NCI-H2196 treated with DMSO at 0.1 percent for 48 hours (cell line): Measurements from ENCODE around the gene CCDC107.

Experiments used
- DNase-seq: peaks from one replicate; lab custom pipeline; 2025; ENCODE audit not compliant: unreplicated experiment; lab: John Stamatoyannopoulos, UW

The CCDC107 gene

DNA sequence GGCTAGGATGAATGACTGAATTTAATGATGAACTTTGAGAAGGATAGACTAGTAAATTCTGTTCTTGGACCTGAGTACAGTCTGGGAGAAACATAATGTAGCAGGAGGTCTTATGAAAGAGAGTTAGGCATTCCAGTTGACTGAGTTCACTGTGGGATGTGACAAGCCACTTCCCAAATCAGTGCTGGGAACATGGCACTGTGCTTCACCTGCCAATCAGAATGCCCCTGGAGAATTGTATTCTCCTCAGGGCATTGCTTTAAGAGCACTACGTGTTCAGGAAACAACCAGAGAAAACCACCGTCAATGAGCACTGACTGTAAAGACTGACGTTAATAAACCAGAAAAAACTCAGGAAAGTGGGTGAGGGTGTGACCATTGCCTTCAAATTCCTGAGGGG, 1.2 kb downstream of the CCDC107 start:
- no peak for DNase-seq

DNA sequence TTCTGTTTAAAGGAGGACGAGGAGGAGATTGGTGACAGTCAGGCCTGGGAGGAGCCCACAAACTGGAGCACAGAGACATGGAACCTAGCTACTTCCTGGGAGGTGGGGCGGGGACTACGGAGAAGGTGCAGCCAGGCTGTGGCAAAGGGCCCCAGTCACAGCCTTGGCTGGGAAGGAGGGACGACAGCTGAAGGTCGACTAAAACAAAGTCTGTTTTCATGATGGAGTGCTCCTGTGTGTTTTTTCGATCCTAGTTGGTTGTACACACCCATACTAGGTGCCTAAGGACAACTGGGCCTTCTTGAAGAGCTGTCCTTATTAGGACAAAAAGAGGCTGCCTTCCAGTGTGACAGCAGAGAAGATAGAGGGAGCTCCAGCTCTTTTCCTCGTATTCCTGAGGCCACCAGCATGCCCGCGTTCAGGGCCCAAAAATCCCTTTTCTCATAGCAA, 2.9 kb downstream of the CCDC107 start:
- DNase-seq: no peak

DNA sequence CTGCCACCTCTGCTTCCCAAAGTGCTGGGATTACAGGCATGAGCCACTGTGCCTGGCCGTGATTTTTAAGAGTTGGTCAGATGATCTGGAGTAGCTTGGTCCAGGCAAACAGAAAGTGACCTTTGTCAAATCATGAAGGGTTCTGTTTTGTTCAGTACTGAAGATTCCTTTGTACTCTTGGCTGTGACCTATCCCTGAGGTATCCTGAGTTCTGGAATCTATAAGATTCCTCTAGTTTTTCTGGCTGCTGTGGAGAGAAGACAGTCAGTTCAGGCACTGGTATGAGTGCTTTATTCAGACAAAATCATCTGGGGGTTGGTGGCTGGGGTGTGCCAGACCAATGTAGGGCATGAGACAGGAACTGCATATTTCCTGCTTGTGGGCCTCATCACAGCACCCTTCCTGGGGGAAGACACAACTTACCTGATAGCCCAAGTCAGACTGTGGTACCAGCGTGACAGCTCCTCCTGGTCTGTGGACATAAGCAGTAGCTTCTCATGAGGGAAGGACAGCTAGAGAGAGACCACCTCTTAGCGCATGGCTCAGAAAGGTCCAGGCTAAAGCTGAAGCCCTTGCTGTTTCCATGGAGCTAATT, 3.8 kb downstream of the CCDC107 start:
- no peak for DNase-seq

DNA sequence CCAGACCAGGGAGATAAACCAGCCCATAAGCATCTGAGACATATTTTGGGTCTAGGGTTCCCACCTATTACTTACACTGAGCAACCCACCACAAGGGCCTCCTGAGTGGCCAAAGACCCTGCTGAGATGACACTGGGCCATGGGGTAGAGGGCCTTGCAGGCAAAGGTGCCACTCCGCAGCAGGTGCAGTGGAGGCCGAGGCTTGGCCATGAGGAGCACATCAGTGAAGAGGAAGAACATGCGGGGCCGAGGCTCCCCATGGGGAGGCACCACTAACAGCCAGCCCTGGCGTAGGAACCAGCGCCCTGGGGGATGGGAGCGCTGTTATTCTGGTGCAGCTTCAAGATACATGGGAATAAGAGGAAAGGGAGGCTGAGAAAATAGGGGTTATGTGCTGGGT, 4.3 kb downstream of the CCDC107 start:
- no peak for DNase-seq

DNA sequence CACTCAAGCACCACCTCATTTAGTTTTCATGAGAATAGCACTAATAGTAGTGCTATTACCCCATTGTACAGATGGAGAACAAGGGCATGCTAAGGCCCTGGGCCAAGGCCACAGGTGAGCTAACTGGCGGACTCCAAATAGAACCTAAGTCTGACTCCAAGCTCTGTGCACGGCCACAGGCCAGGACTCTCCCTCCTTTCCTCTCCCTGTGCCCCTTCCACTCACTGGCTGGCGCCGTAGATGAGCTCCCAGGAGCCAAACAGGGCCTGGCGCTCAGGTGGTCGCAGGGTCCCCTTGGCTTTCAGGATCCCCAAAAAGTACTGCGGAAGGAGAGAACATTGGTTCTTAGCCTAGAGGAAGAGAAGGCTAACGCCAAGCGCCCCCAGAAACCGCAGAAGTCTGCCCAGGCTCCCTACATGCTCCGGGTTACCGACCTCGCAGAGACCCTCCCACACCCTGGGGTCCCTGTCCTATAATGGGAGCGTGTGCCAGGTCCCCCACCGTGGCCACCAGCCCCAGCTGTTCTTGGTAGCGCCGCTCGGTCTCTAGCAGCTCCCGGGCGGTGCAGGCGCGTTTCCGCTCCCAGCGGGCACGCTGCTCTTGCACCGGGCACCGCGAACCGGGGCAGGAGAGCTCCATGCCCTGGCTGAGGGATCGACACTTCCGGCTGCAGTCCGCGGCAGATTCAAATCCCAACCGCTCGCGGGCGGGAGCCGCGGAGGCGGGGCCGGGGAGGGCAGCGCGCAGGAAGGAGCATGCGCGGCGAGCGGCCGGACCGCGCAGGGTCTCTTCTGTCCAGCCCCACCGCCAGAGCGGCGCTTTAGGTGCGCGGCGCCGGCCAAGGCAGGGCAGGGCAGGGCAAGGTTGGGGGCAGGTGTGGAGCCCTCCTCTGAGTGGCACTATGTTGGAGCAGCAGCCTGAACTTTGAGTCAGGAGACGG, 6.7 kb downstream of the CCDC107 start, which contains the start of gene ARHGEF39:
Gene ARHGEF39, minus strand, starts transcription at position 665 of the 940 bp plus-strand sequence. Its CDS starts 26 bp downstream, at position 639.
- DNase-seq: peak; percentile 81

DNA sequence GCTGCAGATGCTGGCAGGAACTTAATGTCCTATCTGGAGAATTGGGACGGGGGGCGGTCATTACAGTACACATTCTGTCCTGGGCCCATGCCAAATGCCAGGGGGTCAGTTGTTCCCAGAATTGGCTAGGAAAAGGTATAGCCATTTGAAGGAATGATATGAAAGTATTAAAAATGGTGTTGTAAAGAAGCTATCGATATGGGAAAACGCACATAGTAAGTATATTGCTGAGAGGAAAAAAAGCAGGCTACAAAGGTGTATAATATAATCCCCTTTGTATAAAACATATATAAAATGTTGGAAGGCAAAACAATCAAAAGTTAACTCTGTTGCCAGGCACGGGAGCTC, 7.4 kb downstream of the CCDC107 start:
- no peak for DNase-seq

DNA sequence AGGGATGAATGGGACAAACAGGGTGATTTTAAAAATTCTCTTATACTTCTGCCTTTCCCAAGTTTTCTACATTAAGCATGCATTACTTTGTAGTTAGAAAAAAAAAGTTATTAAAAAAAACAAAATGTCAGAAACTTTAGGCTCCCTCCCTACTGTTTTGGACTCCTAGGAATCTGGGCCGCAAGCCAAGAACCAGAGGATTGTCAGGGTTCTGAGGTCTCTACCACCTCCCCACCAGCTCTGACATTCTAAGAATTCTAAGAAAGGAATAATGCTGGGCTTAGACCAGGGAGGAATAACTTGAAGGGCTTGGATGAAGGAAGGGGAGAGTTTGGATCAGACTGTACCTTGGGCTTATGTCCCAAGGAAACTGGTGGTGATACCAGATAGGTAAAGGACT, 8.0 kb downstream of the CCDC107 start:
- no peak for DNase-seq

DNA sequence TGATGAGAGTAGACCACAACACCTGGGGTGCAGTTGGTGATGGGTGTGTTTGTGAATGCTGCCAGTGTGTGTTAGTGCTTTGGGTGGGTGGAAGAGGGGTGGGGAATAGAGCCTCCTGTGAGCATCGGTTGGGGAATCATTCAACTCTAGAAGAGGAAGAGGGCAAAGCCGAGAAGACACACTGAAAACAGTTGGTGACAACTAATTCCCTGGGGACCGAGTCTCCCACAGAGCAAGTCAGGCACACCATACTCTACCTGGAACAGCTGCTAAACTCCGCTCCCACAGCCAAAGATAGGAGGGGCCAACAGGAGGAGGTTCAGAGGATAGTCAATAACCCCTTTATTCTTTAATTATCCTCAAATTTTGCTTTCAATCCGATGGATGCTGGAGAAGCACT, 8.5 kb downstream of the CCDC107 start:
- no peak for DNase-seq

DNA sequence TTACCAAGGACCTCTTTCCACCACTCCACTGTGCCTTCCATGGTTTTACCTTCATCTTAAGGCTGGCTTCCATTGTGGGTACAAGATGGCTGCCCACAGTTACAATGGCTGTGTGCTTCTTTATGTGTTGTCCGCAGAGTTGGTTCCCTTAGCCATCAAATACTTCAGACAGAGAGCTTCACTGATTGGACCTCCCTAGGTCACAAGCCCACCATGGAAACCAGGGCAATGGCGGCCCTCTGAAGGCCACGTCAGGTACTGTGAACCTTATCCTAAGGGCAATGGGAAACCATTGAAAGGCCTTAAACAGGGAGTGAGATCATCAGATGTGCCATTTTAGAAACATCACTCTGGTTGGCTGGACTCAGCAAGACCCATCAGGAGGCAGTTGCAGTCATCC, 9.8 kb downstream of the CCDC107 start:
- no peak for DNase-seq

DNA sequence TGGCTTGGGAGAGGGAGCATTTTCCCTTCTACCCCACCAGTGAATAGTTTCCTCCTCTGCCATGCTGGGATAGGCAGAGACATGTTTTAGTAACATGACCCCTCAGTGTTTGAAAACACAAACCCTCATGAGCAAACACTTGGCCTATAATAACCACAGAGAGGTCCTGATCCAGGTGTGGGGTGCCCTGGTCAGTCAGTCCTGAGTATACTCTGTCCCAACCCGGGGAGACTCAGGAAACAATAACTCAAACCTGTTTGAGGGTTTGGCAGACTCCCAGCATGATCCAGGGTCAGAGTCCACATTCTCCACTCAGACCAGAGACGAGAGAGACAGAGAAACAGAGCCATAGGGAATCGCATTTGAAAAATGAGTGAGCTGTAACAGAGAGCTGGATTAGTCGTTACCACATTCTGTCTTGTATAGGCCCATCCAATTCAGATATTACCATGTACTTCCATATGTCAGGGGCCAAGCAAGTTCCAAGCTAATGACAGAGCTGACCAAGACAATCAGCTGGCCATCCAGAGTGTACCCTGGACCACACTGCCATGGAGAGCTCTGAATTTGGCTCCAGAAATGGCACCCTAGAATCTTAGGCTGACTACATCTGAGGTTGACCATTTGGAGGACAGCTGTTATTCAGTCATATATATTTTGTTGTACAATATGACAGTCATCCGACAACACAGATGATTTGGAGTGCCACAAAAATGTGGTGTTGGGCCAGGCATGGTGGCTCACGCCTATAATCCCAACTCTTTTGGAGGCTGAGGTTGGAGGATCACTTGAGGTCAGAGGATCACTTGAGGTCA, 11.4 kb downstream of the CCDC107 start:
- peak; percentile 53 for DNase-seq

DNA sequence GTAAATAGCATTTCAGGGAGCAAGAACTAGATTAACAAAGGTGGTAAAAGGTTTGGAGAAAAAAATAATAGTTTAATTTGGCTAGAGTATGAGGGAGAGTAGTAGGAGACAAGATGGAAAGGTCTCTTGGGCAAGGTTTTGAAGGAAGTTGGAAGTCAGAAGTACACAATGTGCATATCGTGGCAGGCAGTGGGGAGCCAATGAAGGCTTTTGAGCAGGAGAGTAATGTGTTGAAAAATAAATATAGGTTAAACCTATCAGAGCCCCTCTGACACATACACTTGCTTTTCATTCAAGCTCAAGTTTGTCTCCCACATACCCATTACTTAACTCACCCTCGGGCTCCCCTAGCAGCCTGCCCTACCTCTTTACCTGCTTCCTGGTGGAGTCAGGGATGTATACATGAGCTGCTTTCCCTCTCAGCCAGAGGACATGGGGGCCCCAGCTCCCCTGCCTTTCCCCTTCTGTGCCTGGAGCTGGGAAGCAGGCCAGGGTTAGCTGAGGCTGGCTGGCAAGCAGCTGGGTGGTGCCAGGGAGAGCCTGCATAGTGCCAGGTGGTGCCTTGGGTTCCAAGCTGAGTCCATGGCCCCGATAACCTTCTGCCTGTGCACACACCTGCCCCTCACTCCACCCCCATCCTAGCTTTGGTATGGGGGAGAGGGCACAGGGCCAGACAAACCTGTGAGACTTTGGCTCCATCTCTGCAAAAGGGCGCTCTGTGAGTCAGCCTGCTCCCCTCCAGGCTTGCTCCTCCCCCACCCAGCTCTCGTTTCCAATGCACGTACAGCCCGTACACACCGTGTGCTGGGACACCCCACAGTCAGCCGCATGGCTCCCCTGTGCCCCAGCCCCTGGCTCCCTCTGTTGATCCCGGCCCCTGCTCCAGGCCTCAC, 15.3 kb downstream of the CCDC107 start, which contains the start of gene CA9:
Gene CA9, plus strand, starts transcription at position 797 of the 893 bp plus-strand sequence. Its CDS starts 32 bp downstream, at position 829.
- peak; percentile 66 for DNase-seq

DNA sequence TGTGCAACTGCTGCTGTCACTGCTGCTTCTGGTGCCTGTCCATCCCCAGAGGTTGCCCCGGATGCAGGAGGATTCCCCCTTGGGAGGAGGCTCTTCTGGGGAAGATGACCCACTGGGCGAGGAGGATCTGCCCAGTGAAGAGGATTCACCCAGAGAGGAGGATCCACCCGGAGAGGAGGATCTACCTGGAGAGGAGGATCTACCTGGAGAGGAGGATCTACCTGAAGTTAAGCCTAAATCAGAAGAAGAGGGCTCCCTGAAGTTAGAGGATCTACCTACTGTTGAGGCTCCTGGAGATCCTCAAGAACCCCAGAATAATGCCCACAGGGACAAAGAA, 15.9 kb downstream of the CCDC107 start:
- DNase-seq: no peak

DNA sequence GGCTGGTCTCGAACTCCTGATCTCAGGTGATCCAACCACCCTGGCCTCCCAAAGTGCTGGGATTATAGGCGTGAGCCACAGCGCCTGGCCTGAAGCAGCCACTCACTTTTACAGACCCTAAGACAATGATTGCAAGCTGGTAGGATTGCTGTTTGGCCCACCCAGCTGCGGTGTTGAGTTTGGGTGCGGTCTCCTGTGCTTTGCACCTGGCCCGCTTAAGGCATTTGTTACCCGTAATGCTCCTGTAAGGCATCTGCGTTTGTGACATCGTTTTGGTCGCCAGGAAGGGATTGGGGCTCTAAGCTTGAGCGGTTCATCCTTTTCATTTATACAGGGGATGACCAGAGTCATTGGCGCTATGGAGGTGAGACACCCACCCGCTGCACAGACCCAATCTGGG, 17.1 kb downstream of the CCDC107 start:
- no peak for DNase-seq

DNA sequence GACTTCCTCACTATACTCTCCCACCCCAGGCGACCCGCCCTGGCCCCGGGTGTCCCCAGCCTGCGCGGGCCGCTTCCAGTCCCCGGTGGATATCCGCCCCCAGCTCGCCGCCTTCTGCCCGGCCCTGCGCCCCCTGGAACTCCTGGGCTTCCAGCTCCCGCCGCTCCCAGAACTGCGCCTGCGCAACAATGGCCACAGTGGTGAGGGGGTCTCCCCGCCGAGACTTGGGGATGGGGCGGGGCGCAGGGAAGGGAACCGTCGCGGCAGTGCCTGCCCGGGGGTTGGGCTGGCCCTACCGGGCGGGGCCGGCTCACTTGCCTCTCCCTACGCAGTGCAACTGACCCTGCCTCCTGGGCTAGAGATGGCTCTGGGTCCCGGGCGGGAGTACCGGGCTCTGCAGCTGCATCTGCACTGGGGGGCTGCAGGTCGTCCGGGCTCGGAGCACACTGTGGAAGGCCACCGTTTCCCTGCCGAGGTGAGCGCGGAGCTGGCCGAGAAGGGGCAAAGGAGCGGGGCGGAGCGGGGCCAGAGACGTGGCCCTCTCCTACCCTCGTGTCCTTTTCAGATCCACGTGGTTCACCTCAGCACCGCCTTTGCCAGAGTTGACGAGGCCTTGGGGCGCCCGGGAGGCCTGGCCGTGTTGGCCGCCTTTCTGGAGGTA, 17.8 kb downstream of the CCDC107 start:
- DNase-seq: no peak

DNA sequence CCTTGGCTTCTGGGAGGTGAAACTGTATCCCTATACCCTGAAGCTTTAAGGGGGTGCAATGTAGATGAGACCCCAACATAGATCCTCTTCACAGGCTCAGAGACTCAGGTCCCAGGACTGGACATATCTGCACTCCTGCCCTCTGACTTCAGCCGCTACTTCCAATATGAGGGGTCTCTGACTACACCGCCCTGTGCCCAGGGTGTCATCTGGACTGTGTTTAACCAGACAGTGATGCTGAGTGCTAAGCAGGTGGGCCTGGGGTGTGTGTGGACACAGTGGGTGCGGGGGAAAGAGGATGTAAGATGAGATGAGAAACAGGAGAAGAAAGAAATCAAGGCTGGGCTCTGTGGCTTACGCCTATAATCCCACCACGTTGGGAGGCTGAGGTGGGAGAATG, 21.0 kb downstream of the CCDC107 start:
- no peak for DNase-seq

DNA sequence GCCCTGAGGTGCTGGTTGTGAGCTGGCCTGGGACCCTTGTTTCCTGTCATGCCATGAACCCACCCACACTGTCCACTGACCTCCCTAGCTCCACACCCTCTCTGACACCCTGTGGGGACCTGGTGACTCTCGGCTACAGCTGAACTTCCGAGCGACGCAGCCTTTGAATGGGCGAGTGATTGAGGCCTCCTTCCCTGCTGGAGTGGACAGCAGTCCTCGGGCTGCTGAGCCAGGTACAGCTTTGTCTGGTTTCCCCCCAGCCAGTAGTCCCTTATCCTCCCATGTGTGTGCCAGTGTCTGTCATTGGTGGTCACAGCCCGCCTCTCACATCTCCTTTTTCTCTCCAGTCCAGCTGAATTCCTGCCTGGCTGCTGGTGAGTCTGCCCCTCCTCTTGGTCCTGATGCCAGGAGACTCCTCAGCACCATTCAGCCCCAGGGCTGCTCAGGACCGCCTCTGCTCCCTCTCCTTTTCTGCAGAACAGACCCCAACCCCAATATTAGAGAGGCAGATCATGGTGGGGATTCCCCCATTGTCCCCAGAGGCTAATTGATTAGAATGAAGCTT, 21.8 kb downstream of the CCDC107 start:
- no peak for DNase-seq

DNA sequence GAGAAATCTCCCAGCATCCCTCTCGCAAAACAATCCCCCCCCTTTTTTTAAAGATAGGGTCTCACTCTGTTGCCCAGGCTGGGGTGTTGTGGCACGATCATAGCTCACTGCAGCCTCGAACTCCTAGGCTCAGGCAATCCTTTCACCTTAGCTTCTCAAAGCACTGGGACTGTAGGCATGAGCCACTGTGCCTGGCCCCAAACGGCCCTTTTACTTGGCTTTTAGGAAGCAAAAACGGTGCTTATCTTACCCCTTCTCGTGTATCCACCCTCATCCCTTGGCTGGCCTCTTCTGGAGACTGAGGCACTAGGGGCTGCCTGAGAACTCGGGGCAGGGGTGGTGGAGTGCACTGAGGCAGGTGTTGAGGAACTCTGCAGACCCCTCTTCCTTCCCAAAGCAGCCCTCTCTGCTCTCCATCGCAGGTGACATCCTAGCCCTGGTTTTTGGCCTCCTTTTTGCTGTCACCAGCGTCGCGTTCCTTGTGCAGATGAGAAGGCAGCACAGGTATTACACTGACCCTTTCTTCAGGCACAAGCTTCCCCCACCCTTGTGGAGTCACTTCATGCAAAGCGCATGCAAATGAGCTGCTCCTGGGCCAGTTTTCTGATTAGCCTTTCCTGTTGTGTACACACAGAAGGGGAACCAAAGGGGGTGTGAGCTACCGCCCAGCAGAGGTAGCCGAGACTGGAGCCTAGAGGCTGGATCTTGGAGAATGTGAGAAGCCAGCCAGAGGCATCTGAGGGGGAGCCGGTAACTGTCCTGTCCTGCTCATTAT, 22.4 kb downstream of the CCDC107 start:
- no peak for DNase-seq

DNA sequence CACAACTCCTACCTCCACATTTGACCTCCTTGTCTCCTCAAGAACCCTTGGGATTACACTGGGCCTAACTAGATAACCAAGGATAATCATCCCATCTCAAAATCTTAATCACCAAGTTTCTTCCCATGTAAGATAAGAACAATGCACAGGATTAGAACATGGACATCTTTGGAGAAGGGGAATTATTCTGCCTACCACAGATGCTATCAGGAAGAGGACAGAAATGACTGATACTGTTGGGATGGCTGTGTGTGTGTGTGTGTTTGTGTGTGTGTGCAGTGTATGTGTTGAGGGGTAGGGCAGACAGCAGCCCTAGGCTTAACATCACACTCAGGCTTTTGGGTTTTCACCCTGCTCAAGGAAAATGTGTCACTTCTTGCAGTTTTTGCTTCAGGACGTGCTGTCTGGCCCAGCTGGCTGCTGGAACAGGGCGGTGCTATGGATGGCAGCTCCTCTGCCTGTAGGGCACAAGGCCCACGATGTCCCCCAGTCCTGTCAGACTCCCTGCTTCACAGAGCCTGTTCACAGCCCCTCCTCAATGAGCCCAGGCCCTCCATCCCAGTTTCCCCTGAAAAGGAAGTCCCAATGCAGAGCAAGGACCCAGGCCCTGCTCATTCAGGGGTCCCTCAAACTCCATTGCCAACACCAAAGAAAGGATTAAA, 23.4 kb downstream of the CCDC107 start:
- no peak for DNase-seq
